HL-60 (cell line): ENCODE results near the gene TIPRL.

Experiments used
- DNase-seq, 2 experiments: peaks; one replicate each; pipeline ENCODE4 v3.0.0-alpha.2; 2010 to 2020; ENCODE audit warnings: low read depth in 1 of 2, low spot score in 1 of 2
- H3K27ac ChIP-seq: fragments of 250-450 bp; sonication (Bioruptor Pico); replicated peaks from 2 replicates; pipeline ENCODE4 v1.5.1; 2020; ENCODE audit warnings: mild to moderate bottlenecking, moderate library complexity
- H3K27me3 ChIP-seq: fragments of 250-450 bp; sonication (Bioruptor Pico); 2 replicates; pipeline ENCODE4 v1.5.1; 2021; ENCODE audit warnings: mild to moderate bottlenecking, moderate library complexity; ENCODE audit not compliant: insufficient read depth, poor library complexity, severe bottlenecking
- H3K4me3 ChIP-seq: replicated peaks from 2 replicates; pipeline ENCODE4 v1.5.1; 2011; ENCODE audit warnings: mild to moderate bottlenecking, control low read depth, low read length; ENCODE audit not compliant: insufficient read depth
- GABPA ChIP-seq: IDR thresholded peaks from 2 replicates; pipeline ENCODE4 v1.6.1; 2012; ENCODE audit warnings: low read depth
- POLR2AphosphoS5 ChIP-seq: IDR thresholded peaks from 2 replicates; pipeline ENCODE4 v1.6.1; 2012; ENCODE audit warnings: low read depth
- SPI1 ChIP-seq: IDR thresholded peaks from 2 replicates; pipeline ENCODE4 v1.6.1; 2012; ENCODE audit warnings: low read depth, mild to moderate bottlenecking, borderline replicate concordance
- TF ChIP-seq, protein P1 (sequence below): IDR thresholded peaks from one replicate; pipeline ENCODE4 v1.5.1; 2011; ENCODE audit warnings: low read length, control low read depth, inconsistent platforms; ENCODE audit not compliant: insufficient read depth
- TF ChIP-seq, protein P2 (sequence below): IDR thresholded peaks from 2 replicates; pipeline ENCODE4 v1.6.1; 2012; ENCODE audit warnings: low read depth; ENCODE audit not compliant: insufficient replicate concordance

TIPRL gene

DNA sequence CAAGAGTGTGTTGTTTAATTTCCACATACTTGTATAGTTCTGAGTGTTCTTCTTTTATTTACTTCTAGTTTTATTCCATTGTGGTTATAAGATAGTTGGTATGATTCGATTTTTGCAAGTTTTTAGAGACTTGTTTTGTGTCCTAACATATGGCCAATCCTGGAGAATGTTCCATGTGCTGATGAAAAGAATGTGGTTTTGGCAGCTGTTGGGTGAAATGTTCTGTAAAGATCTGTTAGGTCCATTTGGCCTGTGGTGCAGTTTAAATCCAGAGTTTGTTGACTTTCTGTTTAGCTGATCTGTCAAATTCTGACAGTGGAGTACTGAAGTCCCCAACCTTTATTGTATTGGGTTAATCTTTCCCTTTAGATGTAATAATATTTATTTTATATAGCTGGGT is 19.5 kb upstream of the TIPRL start:
- Histone ChIP-seq H3K4me3 (no peak overlapping the region), H3K27ac (no peak overlapping the region), H3K27me3 (no peaks in the 10 kb centered on the region)
- DNase-seq = no peak
- TF ChIP-seq, protein P1, sequence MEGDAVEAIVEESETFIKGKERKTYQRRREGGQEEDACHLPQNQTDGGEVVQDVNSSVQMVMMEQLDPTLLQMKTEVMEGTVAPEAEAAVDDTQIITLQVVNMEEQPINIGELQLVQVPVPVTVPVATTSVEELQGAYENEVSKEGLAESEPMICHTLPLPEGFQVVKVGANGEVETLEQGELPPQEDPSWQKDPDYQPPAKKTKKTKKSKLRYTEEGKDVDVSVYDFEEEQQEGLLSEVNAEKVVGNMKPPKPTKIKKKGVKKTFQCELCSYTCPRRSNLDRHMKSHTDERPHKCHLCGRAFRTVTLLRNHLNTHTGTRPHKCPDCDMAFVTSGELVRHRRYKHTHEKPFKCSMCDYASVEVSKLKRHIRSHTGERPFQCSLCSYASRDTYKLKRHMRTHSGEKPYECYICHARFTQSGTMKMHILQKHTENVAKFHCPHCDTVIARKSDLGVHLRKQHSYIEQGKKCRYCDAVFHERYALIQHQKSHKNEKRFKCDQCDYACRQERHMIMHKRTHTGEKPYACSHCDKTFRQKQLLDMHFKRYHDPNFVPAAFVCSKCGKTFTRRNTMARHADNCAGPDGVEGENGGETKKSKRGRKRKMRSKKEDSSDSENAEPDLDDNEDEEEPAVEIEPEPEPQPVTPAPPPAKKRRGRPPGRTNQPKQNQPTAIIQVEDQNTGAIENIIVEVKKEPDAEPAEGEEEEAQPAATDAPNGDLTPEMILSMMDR = no peak
- TF ChIP-seq SPI1 = no peak
- TF ChIP-seq POLR2AphosphoS5 = no peak
- TF ChIP-seq GABPA = no peak
- TF ChIP-seq, protein P2, sequence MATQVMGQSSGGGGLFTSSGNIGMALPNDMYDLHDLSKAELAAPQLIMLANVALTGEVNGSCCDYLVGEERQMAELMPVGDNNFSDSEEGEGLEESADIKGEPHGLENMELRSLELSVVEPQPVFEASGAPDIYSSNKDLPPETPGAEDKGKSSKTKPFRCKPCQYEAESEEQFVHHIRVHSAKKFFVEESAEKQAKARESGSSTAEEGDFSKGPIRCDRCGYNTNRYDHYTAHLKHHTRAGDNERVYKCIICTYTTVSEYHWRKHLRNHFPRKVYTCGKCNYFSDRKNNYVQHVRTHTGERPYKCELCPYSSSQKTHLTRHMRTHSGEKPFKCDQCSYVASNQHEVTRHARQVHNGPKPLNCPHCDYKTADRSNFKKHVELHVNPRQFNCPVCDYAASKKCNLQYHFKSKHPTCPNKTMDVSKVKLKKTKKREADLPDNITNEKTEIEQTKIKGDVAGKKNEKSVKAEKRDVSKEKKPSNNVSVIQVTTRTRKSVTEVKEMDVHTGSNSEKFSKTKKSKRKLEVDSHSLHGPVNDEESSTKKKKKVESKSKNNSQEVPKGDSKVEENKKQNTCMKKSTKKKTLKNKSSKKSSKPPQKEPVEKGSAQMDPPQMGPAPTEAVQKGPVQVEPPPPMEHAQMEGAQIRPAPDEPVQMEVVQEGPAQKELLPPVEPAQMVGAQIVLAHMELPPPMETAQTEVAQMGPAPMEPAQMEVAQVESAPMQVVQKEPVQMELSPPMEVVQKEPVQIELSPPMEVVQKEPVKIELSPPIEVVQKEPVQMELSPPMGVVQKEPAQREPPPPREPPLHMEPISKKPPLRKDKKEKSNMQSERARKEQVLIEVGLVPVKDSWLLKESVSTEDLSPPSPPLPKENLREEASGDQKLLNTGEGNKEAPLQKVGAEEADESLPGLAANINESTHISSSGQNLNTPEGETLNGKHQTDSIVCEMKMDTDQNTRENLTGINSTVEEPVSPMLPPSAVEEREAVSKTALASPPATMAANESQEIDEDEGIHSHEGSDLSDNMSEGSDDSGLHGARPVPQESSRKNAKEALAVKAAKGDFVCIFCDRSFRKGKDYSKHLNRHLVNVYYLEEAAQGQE = no peak

DNA sequence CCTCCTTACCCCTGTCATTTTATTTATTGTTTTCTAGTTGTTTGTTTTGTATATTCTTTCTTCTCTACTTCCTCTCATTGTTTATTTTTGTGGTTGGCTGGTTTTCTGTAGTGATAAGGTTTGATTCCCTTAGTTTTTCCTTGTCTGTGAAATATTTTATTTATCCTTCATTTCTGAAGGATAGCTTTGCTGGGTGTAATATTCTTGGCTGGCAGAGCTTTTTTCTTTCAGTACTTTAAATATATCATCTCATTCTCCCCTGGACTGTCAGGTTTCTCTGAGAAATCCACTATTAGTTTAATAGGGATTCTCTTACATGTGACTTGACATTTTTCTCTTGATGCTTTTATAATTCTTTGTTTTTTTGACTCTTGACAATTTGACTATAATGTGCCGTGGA is 18.8 kb upstream of the TIPRL start:
- TF ChIP-seq, protein P1 = no peak
- TF ChIP-seq, protein P2 = no peak
- TF ChIP-seq GABPA = no peak
- no peak for TF ChIP-seq SPI1
- TF ChIP-seq POLR2AphosphoS5 = no peak
- Histone ChIP-seq H3K4me3 (no peak overlapping the region), H3K27me3 (no peaks in the 10 kb centered on the region), H3K27ac (no peak overlapping the region)
- no peak for DNase-seq

DNA sequence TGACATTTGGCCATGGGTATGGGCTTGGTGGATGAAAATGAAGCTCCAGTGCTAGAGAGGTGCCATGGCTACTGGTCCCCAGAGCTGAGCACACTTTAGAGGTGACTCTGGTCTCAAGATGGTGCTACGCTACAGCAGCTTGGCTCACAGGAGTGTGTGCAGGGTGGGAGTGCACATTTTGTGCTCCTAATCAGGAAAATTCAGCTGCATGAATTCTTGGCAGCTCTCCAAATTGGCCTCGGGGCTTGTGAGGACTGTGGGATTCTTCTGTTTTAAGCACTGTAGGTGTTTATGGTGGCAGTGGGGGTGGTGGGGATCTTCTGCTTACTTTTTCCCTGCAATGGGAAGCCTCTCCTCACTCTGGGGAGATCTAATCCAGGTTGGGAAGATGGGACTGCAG is 17.3 kb upstream of the TIPRL start:
- Histone ChIP-seq H3K27ac (no peak overlapping the region), H3K4me3 (no peak overlapping the region), H3K27me3 (no peaks in the 10 kb centered on the region)
- TF ChIP-seq SPI1 (no peak), GABPA (no peak), POLR2AphosphoS5 (no peak)
- TF ChIP-seq, protein P1 = no peak
- TF ChIP-seq, protein P2 = no peak
- DNase-seq = no peak
